ENCODE results near the gene CDA. TPM values are rescaled to one million over a fixed set of nuclear protein-coding genes. Genes with fewer than 3 reads are reported as not detected.

The CDA gene
- 1 to 10 TPM in 1 of 5 donors, under 1 TPM in 4; 0.47 to 1.2 (median 0.61) TPM for polyA plus RNA-seq (ENCODE audit: insufficient read depth in 1 of 5, insufficient read length in 5 of 5, low replicate concordance in 1 of 5)
- long read RNA-seq, donor 1: 0 reads
- long read RNA-seq, donor 2: 0 reads
- long read RNA-seq, donor 3: 0 reads
- long read RNA-seq, donor 4, partial matches to known transcripts: 0 of 2 reads
- long read RNA-seq, donor 4, other reads (novel, unspliced or antisense): 0 of 2 reads
- long read RNA-seq, donor 5: 0 reads
- long read RNA-seq, donor 6, partial matches to known transcripts: 0 of 1 reads
- long read RNA-seq, donor 6, other reads (novel, unspliced or antisense): 0 of 1 reads
- long read RNA-seq, donor 7: 0 reads
- long read RNA-seq, donor 8: 0 reads

GRCh38 chr1:20588634-20589225 lies at the start of gene CDA:
Gene CDA, plus strand, starts transcription at chr1:20589097. Its CDS starts 33 bp downstream, at chr1:20589130.
- no peak for DNase-seq

- DNase-seq: no peak
Observed at GRCh38 chr1:20540281-20540680, 48.6 kb upstream of the CDA start.

GRCh38 chr1:20546637-20547036 lies 42.3 kb upstream of the CDA start:
- no peak for DNase-seq

GRCh38 chr1:20551161-20551560 lies 37.7 kb upstream of the CDA start:
- no peak for DNase-seq

- DNase-seq: peak; percentile 77 to 83
Observed at GRCh38 chr1:20551945-20552727, 36.8 kb upstream of the CDA start, which contains the start of gene FAM43B. Gene FAM43B, plus strand, starts transcription at chr1:20552573. Its CDS starts 401 bp downstream, at chr1:20552974.

GRCh38 chr1:20552728-20553445 lies 36.0 kb upstream of the CDA start:
- no peak for DNase-seq

GRCh38 chr1:20555025-20555757 lies 33.7 kb upstream of the CDA start:
- DNase-seq: no peak

- DNase-seq: no peak
Observed at GRCh38 chr1:20555758-20556120, 33.2 kb upstream of the CDA start.

- DNase-seq: no peak
Observed at GRCh38 chr1:20558191-20558590, 30.7 kb upstream of the CDA start.

- no peak for DNase-seq
Observed at GRCh38 chr1:20560966-20561365, 27.9 kb upstream of the CDA start.

- DNase-seq: no peak
Observed at GRCh38 chr1:20565234-20565633, 23.7 kb upstream of the CDA start.

GRCh38 chr1:20569523-20570098 lies 19.3 kb upstream of the CDA start:
- DNase-seq: no peak

- no peak for DNase-seq
Observed at GRCh38 chr1:20571427-20571826, 17.5 kb upstream of the CDA start.

GRCh38 chr1:20573987-20574386 lies 14.9 kb upstream of the CDA start:
- DNase-seq: no peak

- peak in 1 of 2 donors; percentile 50 for DNase-seq
Observed at GRCh38 chr1:20574686-20575540, 14.0 kb upstream of the CDA start.

GRCh38 chr1:20575541-20576336 lies 13.2 kb upstream of the CDA start:
- no peak for DNase-seq

GRCh38 chr1:20578062-20578461 lies 10.8 kb upstream of the CDA start:
- no peak for DNase-seq

- no peak for DNase-seq
Observed at GRCh38 chr1:20578721-20579395, 10.0 kb upstream of the CDA start.
